ENCODE results near the gene WWOX. TPM values are rescaled to one million over a fixed set of nuclear protein-coding genes. Genes with fewer than 3 reads are reported as not detected.

The WWOX gene
- total RNA-seq, 1 donor from 2014 or later, result 8.9 TPM

DNA sequence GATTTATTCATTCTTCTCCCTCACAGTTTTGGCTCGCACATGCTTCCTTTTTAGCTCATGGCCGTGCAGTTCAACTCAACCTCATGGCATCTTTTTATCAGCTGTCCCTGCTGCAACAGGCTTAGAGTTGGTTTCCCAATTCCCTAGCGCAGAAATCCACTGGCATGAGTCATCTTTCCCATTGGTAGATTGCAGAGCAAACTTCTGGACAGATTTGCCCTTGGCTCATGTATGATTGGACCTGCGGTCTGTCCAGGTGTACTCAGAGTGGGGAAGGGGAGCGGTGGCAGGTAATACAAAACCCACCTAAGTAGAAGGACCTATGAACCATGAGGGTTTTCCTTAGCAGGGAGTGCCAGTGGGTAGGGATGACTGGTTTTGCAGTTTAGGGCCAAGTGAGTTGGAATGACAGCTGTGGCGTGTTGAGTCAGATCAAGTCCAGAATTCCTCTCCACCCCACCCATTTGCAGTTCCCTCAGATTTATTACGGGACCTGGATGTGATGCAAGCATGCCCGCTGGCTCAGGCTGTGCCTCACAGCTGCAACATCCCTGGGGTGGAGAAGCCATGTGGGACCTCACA is 584.7 kb downstream of the WWOX start:
- Histone ChIP-seq H3K9me3 (replicated peaks) (no peaks in the 10 kb centered on the region), H3K27me3 (ENCODE audit: low read depth) (no peaks in the 10 kb centered on the region), H3K4me1 (peaks cover 23% of the 10 kb centered on the region), H3K36me3 (no peaks in the 10 kb centered on the region), H3K4me3 (no peak overlapping the region), H3K27ac (replicated peaks) (peak overlapping the region; percentile 77)
- peak; percentile 65 for DNase-seq
- intact Hi-C loops (cut with micrococcal nuclease), result no loop called here
- TF ChIP-seq, protein P1, sequence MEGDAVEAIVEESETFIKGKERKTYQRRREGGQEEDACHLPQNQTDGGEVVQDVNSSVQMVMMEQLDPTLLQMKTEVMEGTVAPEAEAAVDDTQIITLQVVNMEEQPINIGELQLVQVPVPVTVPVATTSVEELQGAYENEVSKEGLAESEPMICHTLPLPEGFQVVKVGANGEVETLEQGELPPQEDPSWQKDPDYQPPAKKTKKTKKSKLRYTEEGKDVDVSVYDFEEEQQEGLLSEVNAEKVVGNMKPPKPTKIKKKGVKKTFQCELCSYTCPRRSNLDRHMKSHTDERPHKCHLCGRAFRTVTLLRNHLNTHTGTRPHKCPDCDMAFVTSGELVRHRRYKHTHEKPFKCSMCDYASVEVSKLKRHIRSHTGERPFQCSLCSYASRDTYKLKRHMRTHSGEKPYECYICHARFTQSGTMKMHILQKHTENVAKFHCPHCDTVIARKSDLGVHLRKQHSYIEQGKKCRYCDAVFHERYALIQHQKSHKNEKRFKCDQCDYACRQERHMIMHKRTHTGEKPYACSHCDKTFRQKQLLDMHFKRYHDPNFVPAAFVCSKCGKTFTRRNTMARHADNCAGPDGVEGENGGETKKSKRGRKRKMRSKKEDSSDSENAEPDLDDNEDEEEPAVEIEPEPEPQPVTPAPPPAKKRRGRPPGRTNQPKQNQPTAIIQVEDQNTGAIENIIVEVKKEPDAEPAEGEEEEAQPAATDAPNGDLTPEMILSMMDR (IDR thresholded peaks at IDR 0.05; ENCODE audit: borderline replicate concordance), result no peak

DNA sequence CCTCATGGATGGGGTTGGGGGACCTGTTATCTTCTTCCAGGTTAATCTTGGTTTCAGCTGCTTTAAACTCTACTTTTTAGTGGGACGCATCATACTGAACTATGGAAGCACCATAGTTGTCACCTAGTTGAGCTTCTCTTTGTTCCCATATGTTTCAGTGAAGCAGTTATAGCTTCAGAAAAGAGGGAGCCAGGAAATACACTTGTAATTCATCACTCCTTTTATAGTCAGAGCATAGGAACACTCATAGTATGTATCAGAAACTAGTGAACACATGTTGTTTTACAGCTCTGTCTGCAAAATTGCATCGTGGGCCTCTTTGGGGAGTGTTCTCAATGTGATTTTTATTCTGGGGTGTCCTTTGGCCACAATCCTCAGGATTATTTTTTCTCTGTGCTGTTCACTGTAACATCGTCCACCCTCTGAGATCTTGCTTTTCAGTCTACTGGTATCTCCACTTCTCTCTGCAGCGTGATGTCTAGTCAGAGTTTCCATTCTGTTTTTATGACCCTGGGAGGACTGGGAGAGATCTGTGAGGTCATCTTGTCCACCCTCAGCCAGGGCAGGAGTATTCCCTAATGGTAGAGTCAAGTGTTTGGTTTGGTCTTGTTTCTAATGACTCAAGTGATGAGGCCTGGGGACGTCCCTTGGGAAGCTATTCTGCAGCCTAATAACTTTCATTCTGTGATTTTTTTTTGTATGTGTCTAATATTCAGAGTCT is 585.4 kb downstream of the WWOX start:
- TF ChIP-seq, protein P1 (IDR thresholded peaks at IDR 0.05; ENCODE audit: borderline replicate concordance), result no peak
- H3K36me3 ChIP-seq, result no peaks in the 10 kb centered on the region
- peaks cover 23% of the 10 kb centered on the region for H3K4me1 ChIP-seq
- H3K9me3 ChIP-seq (replicated peaks), result no peaks in the 10 kb centered on the region
- peak overlapping the region; percentile 77 for H3K27ac ChIP-seq (replicated peaks)
- peak; percentile 45 for DNase-seq
- no peak overlapping the region for H3K4me3 ChIP-seq
- intact Hi-C loops (cut with micrococcal nuclease), result no loop called here
- H3K27me3 ChIP-seq (ENCODE audit: low read depth), result no peaks in the 10 kb centered on the region

DNA sequence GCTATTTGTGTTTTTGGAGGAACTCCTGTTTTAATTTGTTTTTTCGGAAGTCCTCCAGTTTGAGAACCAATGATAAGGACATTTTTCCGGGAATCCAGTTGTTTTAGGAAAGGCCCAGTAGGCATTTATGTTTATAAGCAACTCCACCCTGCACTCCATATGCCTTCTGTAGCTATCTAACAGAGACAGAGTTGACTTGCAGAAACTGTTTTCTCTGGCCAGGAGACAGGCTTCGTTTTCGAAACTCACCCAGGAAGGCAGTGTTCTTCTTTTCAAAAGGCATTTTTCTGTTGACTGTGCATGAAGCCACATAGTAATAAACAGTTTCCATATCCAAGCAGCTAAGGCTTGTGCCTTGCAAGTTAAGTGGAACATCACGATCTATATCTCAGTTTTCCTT is 587.1 kb downstream of the WWOX start:
- TF ChIP-seq, protein P1 (IDR thresholded peaks at IDR 0.05; ENCODE audit: borderline replicate concordance), result no peak
- H3K9me3 ChIP-seq (replicated peaks), result no peaks in the 10 kb centered on the region
- no peaks in the 10 kb centered on the region for H3K27me3 ChIP-seq (ENCODE audit: low read depth)
- no peaks in the 10 kb centered on the region for H3K36me3 ChIP-seq
- H3K4me3 ChIP-seq, result no peak overlapping the region
- no peak for DNase-seq
- H3K4me1 ChIP-seq, result peaks cover 23% of the 10 kb centered on the region
- peak overlapping the region; percentile 18 for H3K27ac ChIP-seq (replicated peaks)
- intact Hi-C loops (cut with micrococcal nuclease), result no loop called here

DNA sequence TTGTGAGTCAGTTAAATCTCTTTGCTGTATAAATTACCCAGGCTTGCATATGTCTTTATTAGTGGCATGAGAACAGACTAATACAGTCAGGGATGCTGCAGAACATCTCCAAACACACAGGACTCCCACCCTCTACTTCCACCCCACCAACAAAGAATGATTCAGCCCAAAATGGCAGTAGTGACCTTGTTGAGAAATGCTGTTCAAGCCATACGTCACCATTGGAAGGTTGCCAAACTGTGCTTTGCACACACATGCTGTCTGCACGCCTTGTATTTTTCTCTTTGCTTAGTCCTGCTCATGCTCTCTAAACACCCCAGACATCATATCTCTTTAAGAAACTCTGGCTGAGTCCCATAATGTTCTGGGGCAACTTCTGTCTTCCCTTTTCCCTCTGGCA is 589.6 kb downstream of the WWOX start:
- Histone ChIP-seq H3K9me3 (replicated peaks) (no peaks in the 10 kb centered on the region), H3K27me3 (ENCODE audit: low read depth) (no peaks in the 10 kb centered on the region), H3K4me3 (no peak overlapping the region), H3K27ac (replicated peaks) (no peak overlapping the region), H3K36me3 (no peaks in the 10 kb centered on the region), H3K4me1 (peaks cover 22% of the 10 kb centered on the region)
- TF ChIP-seq, protein P1 (IDR thresholded peaks at IDR 0.05; ENCODE audit: borderline replicate concordance), result no peak
- intact Hi-C loops (cut with micrococcal nuclease), result no loop called here
- no peak for DNase-seq

DNA sequence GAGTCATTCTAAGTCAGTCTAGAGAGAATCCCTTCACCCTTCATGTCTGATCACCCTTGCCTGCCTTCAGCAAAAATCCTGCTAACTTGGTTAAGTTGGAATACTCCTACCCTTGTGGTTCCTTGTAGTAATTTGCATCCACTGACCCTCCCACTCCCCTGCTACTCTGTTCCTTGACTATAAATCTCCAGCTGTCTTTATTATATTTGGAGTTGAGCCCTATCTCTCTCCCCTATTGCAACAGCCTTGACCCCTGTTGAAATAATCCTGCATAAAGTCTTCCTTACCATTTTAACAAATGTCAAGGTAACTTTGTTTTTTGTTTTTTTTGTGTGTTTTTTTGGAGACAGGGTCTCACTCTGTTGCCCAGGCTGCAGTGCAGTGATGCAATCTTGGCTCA is 590.1 kb downstream of the WWOX start:
- Histone ChIP-seq H3K27ac (replicated peaks) (no peak overlapping the region), H3K4me1 (peaks cover 17% of the 10 kb centered on the region), H3K36me3 (no peaks in the 10 kb centered on the region), H3K27me3 (ENCODE audit: low read depth) (no peaks in the 10 kb centered on the region), H3K4me3 (no peak overlapping the region), H3K9me3 (replicated peaks) (no peaks in the 10 kb centered on the region)
- TF ChIP-seq, protein P1 (IDR thresholded peaks at IDR 0.05; ENCODE audit: borderline replicate concordance), result no peak
- intact Hi-C loops (cut with micrococcal nuclease), result no loop called here
- DNase-seq, result no peak

Data from left ventricle myocardium inferior (tissue), 1 donor.